Lower lobe of right lung (tissue), 2 donors: ENCODE measurements around the gene LHFPL3. TPM values are rescaled to one million over a fixed set of nuclear protein-coding genes. Genes with fewer than 3 reads are reported as not detected.

Experiments
- ATAC-seq, 2 donors: fragments of 200-7000 bp; cut with Tn5 transposase; one replicate each; pipeline ENCODE4 v1.9.1; 2020 to 2022; ENCODE audit warnings: mild to moderate bottlenecking in 2 of 2, moderate library complexity in 2 of 2
- DNase-seq: peaks from one replicate; pipeline ENCODE4 v3.0.0-alpha.2; 2020
- H3K27ac ChIP-seq: fragments of 200-600 bp; one replicate; pipeline ENCODE4 v1.8.0; 2022
- H3K27me3 ChIP-seq: fragments of 200-600 bp; one replicate; pipeline ENCODE4 v1.8.0; 2022; ENCODE audit warnings: low read depth
- H3K36me3 ChIP-seq: fragments of 200-600 bp; one replicate; pipeline ENCODE4 v1.8.0; 2022; ENCODE audit warnings: mild to moderate bottlenecking
- H3K4me1 ChIP-seq: fragments of 200-600 bp; one replicate; pipeline ENCODE4 v1.8.0; 2022
- H3K4me3 ChIP-seq: fragments of 200-600 bp; one replicate; pipeline ENCODE4 v1.8.0; 2022; ENCODE audit warnings: mild to moderate bottlenecking
- H3K9me3 ChIP-seq: fragments of 200-600 bp; one replicate; pipeline ENCODE4 v1.8.0; 2022
- intact Hi-C: fragments of 100-400 bp; cut with DNase I; formaldehyde crosslinking; loops from one replicate; pipeline ENCODE4 v1.11.0; 2022
- total RNA-seq: library from RNA; stranded (reverse); fragmentation: NEBNext Ultra II Directional; extraction: Animal tissue kit (Norgen Biotek cat#: 25700); gene quantifications from one replicate; pipeline ENCODE4 v1.2.1, GENCODE V29; 2021
- TF ChIP-seq, protein P1 (sequence below): fragments of 200-600 bp; IDR thresholded peaks from one replicate; pipeline ENCODE4 v1.8.0; 2022; ENCODE audit warnings: antibody characterized with exemption, mild to moderate bottlenecking
- donor health status: DM: no; HTN: yes; CAD: no; lungs with severe emphysema.

LHFPL3 gene
- total RNA-seq, 1 donor from 2014 or later = not detected

DNA sequence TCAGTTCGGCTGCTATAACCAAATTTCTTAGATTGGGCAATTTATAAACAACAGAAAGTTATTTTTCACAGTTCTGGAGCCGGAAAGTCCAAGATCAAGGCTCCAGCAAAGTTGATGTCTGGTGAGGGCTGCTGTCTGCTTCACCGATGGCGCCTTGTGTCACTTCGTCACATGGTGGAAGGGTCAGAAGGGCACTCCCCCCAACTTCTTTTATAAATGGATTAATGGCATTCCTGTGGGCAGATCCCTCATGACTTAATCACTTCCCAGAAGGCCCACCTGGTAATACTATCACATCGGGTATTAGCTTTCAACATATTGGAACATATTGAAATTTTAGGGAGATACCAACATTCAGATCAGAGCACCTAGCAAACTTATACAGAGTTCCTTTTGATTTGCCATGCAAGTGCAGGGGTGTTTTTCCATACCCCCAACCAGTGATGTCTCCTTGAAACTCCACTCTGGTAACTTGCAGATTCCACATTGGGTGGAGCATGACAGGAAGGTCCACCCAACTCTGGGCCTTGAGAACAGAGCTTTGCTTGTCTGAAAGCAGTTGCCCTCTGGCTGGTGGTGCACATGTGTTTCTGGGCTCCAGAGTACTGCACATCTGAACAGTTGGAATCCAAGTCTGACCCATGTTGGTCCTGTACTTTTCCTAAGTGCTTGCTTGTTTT lies 600.5 kb downstream of the LHFPL3 start:
- Histone ChIP-seq H3K27ac (no peak overlapping the region), H3K4me1 (peaks cover 22% of the 10 kb centered on the region), H3K9me3 (no peaks in the 10 kb centered on the region), H3K27me3 (no peaks in the 10 kb centered on the region), H3K4me3 (no peak overlapping the region), H3K36me3 (no peaks in the 10 kb centered on the region)
- TF ChIP-seq, protein P1, sequence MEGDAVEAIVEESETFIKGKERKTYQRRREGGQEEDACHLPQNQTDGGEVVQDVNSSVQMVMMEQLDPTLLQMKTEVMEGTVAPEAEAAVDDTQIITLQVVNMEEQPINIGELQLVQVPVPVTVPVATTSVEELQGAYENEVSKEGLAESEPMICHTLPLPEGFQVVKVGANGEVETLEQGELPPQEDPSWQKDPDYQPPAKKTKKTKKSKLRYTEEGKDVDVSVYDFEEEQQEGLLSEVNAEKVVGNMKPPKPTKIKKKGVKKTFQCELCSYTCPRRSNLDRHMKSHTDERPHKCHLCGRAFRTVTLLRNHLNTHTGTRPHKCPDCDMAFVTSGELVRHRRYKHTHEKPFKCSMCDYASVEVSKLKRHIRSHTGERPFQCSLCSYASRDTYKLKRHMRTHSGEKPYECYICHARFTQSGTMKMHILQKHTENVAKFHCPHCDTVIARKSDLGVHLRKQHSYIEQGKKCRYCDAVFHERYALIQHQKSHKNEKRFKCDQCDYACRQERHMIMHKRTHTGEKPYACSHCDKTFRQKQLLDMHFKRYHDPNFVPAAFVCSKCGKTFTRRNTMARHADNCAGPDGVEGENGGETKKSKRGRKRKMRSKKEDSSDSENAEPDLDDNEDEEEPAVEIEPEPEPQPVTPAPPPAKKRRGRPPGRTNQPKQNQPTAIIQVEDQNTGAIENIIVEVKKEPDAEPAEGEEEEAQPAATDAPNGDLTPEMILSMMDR = no peak
- ATAC-seq = no peak
- DNase-seq = no peak
- intact Hi-C loops = no loop called here

DNA sequence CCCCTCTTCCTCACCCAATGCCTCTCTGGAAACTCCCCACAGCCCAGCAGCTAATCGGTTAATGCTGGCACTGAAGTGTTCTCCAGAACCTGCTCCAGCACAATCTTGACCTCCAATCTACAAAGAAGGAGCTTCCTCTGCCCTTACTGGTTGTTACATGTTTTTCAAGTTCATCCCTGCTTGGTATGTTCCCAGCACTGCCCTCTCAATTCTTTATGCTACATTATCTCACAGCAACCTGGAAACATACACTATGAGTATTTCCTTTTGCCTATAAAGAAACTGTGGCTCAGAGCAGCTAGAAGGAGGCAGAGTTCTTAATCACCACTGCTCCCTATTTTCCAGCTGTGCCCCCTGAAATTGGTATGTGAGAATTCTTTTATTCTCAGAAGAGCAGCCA lies 601.5 kb downstream of the LHFPL3 start:
- H3K9me3 ChIP-seq = no peaks in the 10 kb centered on the region
- H3K27me3 ChIP-seq = no peaks in the 10 kb centered on the region
- DNase-seq (no peak), ATAC-seq (no peak)
- no peaks in the 10 kb centered on the region for H3K36me3 ChIP-seq
- intact Hi-C loops = no loop called here
- H3K4me3 ChIP-seq = no peak overlapping the region
- H3K27ac ChIP-seq = no peak overlapping the region
- peaks cover 22% of the 10 kb centered on the region for H3K4me1 ChIP-seq
- TF ChIP-seq, protein P1 = no peak

DNA sequence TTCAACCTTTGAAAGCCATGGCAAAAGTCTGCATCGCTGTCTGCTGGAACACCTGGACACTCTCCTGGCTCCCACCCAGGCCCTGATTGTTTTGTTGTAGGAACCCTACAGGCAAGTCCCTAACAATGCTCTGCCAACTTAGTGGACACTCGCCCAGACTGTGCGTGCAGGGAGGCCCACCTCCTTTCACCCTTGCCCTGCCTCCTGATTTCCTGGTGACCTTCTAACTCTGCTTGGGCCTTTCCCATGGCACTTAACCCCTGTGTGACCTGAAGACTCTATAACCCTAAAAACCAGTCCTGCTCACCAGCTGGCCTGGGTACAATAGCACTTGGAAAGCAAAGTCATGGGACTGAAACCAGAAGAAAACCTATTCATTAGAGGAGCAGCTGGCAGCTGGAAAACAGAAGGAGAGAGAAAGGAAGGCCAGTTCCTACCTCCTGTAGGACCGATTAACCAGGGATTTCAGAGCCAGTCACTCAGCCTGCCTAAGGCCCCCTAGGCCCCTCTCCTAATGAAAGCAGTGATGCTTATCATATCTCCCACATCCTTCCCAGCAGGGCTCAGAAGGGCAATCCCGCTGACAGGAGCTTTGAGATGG lies 602.9 kb downstream of the LHFPL3 start:
- Histone ChIP-seq H3K4me3 (no peak overlapping the region), H3K27ac (no peak overlapping the region), H3K36me3 (no peaks in the 10 kb centered on the region), H3K9me3 (no peaks in the 10 kb centered on the region), H3K27me3 (no peaks in the 10 kb centered on the region), H3K4me1 (peaks cover 22% of the 10 kb centered on the region)
- DNase-seq (no peak), ATAC-seq (no peak)
- TF ChIP-seq, protein P1 = no peak
- intact Hi-C loops = no loop called here

DNA sequence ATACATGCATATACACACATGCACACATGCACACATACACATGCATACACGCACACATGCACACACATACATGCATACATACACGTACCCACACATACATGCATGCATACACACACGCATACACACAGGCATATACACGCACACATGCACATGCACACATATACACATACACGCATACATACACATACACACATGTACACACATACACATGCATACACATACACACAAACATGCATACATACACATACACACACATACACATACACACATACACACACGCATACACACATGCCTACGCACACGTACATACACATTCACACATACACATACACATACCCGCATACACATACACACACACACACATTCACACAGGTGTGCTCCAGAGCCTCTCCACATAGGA lies 604.6 kb downstream of the LHFPL3 start:
- DNase-seq (no peak), ATAC-seq (peak in 1 of 2 donors; percentile 7)
- intact Hi-C loops = no loop called here

DNA sequence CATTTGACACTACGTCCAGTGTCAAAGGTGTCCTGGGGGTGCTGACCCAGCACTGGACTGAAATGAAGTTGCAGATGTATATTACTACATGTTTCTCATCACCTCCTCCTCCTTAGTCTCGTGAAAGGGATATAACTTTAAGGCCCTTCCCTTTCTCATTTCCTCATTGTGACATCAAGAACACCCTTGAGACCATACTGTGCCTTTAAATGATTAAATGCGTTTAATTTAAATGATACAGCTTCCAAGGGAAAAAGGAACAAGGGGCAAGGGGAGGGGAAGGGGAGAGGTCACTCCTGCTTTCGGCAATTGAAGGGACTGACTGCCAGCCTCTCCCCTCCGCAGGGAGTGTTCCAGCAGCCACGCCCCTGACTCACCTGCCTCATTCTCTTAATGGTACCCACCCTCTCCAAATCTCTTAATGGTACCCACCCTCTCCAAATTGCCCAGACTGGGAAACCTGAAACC lies 605.2 kb downstream of the LHFPL3 start:
- peak; percentile 26 to 43 for ATAC-seq
- H3K27ac ChIP-seq = no peak overlapping the region
- H3K27me3 ChIP-seq = no peaks in the 10 kb centered on the region
- peaks cover 22% of the 10 kb centered on the region for H3K4me1 ChIP-seq
- H3K36me3 ChIP-seq = no peaks in the 10 kb centered on the region
- TF ChIP-seq, protein P1 = no peak
- no peaks in the 10 kb centered on the region for H3K9me3 ChIP-seq
- no peak overlapping the region for H3K4me3 ChIP-seq
- no peak for DNase-seq
- intact Hi-C loops = no loop called here

More for the DNA sequence above, 604.6 kb downstream of the LHFPL3 start:
- H3K36me3 ChIP-seq = no peaks in the 10 kb centered on the region
- no peak overlapping the region for H3K27ac ChIP-seq
- TF ChIP-seq, protein P1 = no peak
- no peaks in the 10 kb centered on the region for H3K27me3 ChIP-seq
- peaks cover 22% of the 10 kb centered on the region for H3K4me1 ChIP-seq
- no peak overlapping the region for H3K4me3 ChIP-seq
- H3K9me3 ChIP-seq = no peaks in the 10 kb centered on the region
